DMS53 treated with DMSO at 0.1 percent for 48 hours (cell line): ENCODE data around the gene CHKA.

Experiments used
- DNase-seq: peaks from one replicate; lab custom pipeline; 2025; ENCODE audit not compliant: unreplicated experiment; lab: John Stamatoyannopoulos, UW

CHKA gene

DNA sequence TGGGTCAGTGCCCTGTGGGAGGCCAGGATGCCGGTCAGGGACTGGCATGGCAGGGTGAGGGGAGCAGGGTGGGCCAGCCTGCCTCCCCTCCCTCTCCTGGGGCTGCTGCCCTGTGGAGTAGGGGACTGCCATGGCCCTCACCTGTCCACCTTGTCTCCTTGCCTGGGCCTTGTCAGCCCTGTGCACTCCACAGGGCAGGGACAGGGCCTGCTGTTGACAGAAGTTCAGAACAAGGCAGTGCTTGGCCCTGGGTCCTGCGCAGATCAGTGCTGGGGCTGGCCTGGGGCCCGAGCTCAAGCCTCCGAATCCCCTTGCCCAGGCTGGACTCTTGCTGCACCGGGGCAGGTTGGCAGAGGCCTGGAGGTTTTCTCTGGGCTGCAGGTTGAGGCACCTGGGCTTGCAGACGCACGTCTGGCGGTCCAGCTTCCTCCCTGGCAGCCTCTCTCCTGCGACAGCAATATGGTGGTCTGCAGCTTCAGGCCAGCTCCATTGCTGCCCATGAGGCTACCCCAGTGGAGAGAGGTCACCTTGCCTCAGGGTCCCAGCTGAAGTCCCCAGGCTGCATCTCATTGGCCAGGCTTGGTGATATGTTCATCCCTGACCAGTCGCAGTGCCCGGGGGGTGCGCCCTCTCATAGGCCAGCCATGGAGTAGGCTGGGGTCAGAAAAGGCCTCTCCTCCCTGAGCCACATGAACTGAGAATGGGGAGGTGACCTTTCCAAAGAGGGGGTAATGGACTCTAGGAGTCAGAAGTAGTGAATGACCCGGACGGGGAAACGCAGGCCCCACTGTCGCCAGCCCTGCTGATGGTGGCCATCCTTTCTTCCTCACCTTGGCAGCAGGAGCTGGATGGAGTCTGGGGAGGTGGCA is 21.5 kb upstream of the CHKA start:
- no peak for DNase-seq

DNA sequence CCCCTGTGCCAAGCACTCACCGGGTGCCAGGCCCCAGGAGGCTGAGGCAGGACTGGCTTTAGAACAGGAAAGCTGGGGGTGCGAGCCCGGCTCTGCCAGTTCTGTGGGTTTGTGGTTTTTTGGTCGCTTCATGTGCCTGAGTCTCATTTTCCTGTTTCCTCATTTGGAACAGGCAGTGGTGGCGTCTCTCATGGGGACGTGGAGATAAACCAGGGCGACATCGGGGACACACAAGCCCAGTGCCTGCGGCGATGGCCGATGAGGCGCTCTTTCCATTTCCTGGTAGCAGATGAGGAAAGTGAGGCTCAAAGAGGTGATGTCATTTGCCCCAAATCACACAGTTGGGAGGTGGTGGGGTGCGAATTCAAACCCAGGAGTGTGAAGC is 20.8 kb upstream of the CHKA start:
- no peak for DNase-seq

DNA sequence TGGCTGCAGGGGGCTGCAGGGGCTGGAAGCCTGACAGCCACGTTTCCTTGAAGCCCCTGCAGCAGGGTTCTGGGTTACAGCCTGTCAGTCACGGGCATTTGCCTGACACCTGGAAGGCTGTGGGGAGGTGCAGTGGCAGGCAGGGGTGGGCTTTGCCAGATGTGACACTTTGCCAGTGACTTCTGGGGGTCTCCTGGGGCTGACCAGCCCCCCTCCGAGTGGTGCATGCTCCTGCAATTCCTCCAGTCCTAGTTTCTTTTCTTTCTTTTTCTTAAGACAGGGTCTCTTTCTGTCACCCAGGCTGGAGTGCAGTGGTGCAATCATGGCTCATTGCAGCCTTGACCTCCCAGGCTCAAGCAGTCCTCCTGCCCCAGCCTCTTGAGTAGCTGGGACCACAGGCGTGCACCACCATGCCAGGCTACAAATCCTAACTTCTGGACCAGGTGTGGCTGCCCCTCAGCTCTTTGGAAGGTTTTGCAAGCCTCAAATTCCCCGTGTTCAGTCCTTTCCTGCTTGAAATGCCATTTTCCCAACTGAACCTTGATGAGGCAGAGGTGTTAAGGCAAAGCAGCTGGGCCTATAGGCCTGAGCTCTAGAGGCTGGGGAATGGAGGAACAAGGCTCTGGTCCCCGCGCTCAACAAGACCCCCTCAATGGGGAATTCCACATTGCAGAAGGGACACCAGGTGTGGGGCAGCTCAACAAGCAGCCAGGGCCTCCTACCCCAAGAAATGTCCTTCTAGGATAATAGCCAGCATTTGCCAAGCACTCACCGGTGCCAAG is 20.2 kb upstream of the CHKA start:
- DNase-seq: no peak

DNA sequence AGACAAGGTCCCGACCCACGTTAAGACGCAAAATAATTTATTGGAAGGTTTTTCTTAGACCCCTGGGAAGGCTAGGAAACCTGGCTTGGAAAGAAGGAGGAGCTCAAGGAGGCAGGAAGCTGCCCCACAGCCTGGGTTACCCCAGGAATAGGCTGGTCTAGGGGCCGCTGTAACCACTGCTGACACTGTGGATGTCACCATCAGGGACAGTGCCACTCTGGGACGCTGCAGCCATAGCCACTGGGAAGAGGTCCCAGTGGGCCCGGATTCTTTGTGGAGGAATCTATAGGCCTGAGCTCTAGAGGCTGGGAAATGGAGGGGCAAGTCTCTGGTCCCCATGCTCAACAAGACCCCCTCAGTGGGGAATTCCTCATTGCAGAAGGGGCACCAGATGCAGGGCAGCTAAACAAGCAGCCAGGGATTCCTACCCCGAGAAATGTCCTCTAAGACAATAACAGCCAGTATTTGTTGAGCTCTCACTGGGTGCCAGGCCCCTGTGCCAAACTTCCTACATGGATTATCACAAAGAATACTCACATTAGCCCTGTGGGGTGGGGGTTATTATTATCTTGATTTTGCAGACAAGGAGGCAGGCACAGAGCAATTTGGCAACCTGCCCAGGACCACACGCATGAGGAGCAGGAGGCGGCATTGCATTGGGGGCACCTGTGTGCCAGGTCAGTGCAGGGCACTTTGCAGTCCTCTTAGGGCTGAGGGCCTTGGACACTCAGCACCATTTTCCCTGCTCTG is 19.5 kb upstream of the CHKA start:
- no peak for DNase-seq

- no peak for DNase-seq
These were observed 17.0 kb upstream of the CHKA start for GRCh38 chr11:68138237-68138636.

GRCh38 chr11:68137833-68138232 is 16.6 kb upstream of the CHKA start:
- peak; percentile 44 for DNase-seq

DNA sequence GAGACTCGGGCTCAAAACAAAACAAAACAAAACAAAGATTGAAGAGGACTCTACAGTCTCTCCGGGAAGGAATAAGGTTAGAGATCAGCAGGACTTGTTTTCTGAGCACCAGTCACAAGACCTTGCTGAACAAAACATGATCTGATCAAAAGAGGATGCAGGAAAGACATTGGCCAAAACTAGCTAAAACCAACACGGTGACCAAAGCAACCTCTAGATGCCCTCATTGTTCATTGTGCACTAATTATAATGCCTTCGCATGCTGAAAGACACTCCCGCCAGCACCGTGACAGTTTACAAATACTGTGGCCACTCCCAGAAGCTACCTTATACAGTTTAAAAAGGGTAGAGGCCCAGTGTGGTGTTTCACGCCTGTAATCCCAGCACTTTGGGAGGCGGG is 15.7 kb upstream of the CHKA start:
- no peak for DNase-seq

DNA sequence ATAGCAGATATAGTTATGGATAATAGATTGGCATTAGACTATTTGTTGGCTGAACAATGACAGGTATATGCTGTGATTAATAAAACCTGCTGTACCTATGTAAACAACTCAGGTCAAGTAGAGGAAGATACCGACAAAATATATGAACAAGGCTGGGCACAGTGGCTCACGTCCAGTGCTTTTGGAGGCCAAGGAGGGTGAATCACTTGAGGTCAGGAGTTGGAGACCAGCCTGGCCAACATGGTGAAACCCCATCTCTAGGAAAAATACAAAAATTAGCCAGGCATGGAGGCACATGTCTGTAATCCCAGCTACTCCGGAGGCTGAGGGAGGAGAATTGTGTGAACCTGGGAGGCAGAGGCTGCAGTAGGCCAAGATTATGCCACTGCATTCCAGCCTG is 14.0 kb upstream of the CHKA start:
- DNase-seq: no peak

GRCh38 chr11:68133761-68134160 is 12.6 kb upstream of the CHKA start:
- no peak for DNase-seq

- no peak for DNase-seq
These were observed 8.9 kb upstream of the CHKA start for GRCh38 chr11:68130121-68130520.

DNA sequence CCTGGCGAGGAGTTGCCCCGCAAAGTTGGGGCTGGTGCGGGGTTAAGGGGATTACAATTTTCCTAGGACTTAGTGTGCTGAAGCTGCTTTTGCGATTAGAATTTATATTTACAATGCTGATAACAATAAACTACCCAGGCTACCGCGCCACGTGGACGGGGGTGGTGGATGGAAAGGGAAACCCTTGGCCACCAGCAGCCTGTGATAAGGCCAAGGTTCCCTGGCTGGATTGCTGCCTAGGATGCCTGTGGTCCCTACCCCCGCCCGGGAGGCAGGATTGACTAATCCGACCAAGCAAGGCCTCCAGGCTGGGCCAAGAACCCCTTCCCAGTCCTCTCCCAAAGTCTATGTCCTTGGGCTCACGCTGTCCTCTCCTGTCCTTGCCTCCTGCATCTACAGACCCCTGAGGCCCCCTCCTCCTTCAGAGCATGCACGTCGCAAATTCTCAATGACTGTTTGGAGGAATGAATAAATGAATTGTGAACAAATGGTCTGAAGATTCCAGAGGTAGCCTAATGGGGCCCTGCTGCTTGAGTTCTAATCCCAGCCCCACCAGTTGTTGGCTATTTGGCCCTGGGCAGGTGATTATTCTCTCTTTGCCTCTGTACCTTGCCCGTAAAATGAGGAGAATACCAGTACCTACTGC is 7.6 kb upstream of the CHKA start:
- no peak for DNase-seq

GRCh38 chr11:68127714-68128681 is 6.8 kb upstream of the CHKA start:
- DNase-seq: peak; percentile 14

- no peak for DNase-seq
These were observed 4.0 kb upstream of the CHKA start for GRCh38 chr11:68125164-68125563.

DNA sequence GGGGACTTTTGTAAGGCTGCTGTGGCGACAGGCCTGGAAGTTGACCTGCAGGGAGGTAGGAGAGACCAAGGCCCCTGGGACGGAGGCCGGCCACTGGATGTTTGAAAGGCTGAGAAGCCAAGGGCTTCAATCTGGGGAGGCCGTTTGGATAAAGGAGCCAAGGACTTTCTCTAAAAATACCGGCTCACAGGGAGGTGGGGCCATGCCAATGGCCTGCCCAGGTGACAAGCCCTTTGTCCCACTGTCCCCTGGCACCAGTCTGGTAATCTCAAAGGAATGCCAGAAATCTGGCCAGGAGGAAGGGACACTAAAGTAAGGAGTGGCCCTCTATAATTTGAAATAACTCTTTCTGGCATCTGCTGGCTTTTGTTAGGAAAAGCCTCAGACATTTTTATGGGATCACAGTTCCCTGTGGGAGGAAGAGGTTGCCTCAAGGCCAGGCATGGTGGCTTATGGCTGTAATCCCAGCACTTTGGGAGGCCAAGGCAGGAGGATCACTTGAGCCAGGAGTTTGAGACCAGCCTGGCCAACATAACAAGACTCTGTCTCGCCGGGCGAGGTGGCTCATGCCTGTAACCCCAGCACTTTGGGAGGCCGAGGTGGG is 1.9 kb upstream of the CHKA start:
- DNase-seq: no peak

GRCh38 chr11:68120273-68121066 is 718 bp downstream of the CHKA start:
- DNase-seq: no peak

DNA sequence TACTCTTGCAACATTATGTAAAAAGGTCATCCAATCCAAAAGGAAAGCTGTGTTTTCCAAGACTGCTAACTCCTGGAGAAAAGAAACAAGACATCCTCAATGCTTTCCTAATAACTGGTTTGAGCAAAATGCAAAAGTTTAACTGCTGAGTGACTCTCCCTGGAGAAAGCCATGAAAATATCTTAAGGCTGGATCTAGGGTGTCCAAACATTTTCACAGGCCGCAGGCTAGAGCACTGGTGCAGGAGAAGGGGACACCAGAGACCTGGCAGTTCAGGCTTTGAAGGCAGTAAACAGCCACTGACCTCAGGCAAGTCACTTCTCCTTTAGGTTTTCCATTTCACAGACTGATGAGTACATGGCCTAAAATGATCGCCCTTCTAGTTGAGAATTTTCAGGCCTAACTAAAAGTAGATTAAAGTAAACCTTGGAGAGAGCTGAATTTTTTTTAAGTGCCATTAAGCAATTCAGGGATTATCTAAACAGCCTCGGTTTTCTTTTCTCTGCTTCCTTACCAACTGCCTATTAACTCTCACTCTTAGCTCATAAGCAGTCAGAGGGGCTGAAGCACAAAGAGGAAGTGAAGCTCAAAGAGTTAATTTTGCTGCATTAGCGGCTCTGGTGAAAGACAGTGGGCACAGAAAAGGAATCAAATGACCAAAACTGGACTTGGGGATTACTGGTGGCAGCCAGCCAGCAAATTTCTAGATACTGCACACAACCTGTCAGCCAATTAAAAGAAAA is 2.3 kb downstream of the CHKA start:
- no peak for DNase-seq

GRCh38 chr11:68117853-68118470 is 3.2 kb downstream of the CHKA start:
- no peak for DNase-seq

- no peak for DNase-seq
These were observed 4.2 kb downstream of the CHKA start for GRCh38 chr11:68116974-68117373.
